ENCODE results near the gene CCDC50. TPM values are rescaled to one million over a fixed set of nuclear protein-coding genes. Genes with fewer than 3 reads are reported as not detected.

Gene CCDC50
- total and polyA plus RNA-seq, 8 donors: 17.6 to 226 (median 67.9) TPM

DNA sequence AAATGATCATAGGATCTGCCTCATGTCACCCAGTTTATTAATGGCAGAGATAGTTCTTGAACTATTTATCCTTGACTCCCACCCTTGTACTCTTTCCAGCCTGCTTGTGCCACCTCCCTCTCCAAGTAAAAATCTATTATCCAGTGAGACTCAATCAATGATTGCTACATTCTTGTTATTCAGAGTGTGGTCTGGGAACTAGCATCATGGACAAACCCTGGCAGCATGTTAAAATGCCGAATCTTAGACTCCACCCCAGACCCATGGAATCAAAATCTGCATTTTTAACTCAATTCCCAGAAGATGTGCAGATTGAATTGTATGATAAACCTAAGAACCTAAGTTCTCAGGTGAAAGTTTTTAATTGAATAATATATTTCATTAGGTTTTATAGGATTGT, 97.1 kb downstream of the CCDC50 start:
- intact Hi-C loops (cut with DNase I; ENCODE audit: low total_unique reads): no loop called here
- TF ChIP-seq, protein P1, sequence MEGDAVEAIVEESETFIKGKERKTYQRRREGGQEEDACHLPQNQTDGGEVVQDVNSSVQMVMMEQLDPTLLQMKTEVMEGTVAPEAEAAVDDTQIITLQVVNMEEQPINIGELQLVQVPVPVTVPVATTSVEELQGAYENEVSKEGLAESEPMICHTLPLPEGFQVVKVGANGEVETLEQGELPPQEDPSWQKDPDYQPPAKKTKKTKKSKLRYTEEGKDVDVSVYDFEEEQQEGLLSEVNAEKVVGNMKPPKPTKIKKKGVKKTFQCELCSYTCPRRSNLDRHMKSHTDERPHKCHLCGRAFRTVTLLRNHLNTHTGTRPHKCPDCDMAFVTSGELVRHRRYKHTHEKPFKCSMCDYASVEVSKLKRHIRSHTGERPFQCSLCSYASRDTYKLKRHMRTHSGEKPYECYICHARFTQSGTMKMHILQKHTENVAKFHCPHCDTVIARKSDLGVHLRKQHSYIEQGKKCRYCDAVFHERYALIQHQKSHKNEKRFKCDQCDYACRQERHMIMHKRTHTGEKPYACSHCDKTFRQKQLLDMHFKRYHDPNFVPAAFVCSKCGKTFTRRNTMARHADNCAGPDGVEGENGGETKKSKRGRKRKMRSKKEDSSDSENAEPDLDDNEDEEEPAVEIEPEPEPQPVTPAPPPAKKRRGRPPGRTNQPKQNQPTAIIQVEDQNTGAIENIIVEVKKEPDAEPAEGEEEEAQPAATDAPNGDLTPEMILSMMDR (IDR thresholded peaks at IDR 0.05): no peak
- TF ChIP-seq POLR2AphosphoS5 (IDR thresholded peaks at IDR 0.05): no peak
- no peak for TF ChIP-seq EP300 (IDR thresholded peaks at IDR 0.05)
- TF ChIP-seq POLR2A (IDR thresholded peaks at IDR 0.05): no peak
- WGBS, 5 donors: 61 to 74% (median 68%) methylated on average over 1 of the region's 1 CpG
- DNase-seq: no peak
- Histone ChIP-seq H3K27me3 (no peaks in the 10 kb centered on the region), H3K4me1 (no peaks in the 10 kb centered on the region), H3K4me3 (no peak overlapping the region), H3K9me3 (no peaks in the 10 kb centered on the region), H3K27ac (no peak overlapping the region), H3K36me3 (no peaks in the 10 kb centered on the region)

DNA sequence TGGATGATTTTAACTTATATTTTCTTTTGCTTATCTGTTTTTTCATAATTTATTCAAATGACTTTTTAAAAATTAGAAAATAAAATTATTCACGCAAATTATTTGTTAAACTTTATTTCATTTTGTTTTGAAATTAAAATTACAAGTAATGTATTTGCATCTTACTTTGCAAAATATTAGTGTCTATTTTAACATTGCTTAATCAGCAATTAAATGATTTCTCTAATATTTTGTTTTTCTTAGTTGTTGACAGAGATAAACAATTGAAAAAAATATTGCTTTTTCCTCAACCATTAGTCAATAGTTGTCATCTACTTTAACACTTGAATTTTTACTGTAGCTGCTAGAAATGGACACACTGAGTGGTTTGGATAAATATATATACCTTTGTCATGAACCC, 99.0 kb downstream of the CCDC50 start:
- Histone ChIP-seq H3K36me3 (no peaks in the 10 kb centered on the region), H3K27me3 (no peaks in the 10 kb centered on the region), H3K27ac (no peak overlapping the region), H3K9me3 (peaks cover 0 to 4% (median 0%) of the 10 kb centered on the region in 4 donors), H3K4me1 (no peaks in the 10 kb centered on the region), H3K4me3 (no peak overlapping the region)
- WGBS, 5 donors: 91 to 100% (median 96%) methylated on average over 1 of the region's 1 CpG
- intact Hi-C loops (cut with DNase I; ENCODE audit: low total_unique reads): no loop called here
- no peak for DNase-seq
- TF ChIP-seq POLR2AphosphoS5 (IDR thresholded peaks at IDR 0.05): no peak
- TF ChIP-seq POLR2A (IDR thresholded peaks at IDR 0.05): no peak
- TF ChIP-seq, protein P1 (IDR thresholded peaks at IDR 0.05): no peak
- no peak for TF ChIP-seq EP300 (IDR thresholded peaks at IDR 0.05)

DNA sequence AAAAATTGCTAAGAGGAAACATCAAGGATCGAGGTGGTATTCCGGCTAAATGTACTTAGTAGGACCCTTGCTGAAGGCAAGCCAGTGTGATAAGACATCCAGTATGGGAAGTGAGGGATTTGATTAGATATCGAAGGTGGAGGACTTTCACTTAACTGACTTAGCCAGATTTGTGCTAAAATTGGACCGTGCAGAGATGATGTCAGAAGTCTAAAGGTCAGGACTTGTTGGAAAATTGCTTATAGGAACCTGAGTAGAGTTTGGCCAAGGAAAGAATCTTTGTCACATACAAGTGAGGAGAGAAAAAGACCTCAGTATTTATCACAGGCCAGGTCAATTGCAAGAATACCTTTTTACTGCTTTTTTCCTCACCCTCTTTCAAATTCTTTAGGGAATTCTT, 100.9 kb downstream of the CCDC50 start:
- H3K9me3 ChIP-seq: peaks cover 0 to 4% (median 0%) of the 10 kb centered on the region in 4 donors
- H3K4me1 ChIP-seq: no peaks in the 10 kb centered on the region
- intact Hi-C loops (cut with DNase I; ENCODE audit: low total_unique reads): no loop called here
- H3K27me3 ChIP-seq: no peaks in the 10 kb centered on the region
- H3K4me3 ChIP-seq: no peak overlapping the region
- no peak for TF ChIP-seq EP300 (IDR thresholded peaks at IDR 0.05)
- TF ChIP-seq POLR2A (IDR thresholded peaks at IDR 0.05): no peak
- TF ChIP-seq, protein P1 (IDR thresholded peaks at IDR 0.05): no peak
- no peak for TF ChIP-seq POLR2AphosphoS5 (IDR thresholded peaks at IDR 0.05)
- 50 to 64% (median 56%) methylated on average over 4 of the region's 4 CpGs for WGBS, 5 donors
- no peak overlapping the region for H3K27ac ChIP-seq
- no peak for DNase-seq
- no peaks in the 10 kb centered on the region for H3K36me3 ChIP-seq

DNA sequence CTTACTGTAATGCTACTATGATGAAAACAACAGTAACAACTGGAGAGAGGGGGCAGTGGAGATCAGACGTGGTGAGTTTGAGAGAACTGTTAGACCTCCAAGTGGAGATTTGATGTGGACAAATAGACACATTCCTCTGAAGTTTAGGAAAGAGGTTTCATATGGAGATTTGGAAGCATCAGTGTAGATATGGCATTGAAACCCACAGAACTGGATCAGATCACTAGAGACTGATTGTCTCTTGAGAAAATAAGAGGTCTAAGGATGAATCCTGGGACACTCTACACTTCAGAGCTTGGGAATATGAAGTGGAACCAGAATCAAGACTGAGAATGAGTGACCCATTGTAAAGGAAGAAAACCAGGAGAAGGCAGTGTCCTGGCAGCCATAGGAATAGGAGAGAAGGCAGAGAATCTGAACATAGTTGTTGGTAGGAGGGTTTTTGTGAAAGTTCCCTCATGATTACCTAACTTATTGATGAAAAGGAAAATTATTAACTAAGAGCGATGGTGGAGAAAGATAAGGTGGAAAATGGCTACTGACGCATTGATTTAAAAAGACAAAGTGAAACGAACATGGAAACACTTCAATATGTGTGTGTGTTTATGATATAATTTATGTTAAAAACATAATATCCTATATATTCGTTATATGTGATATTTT, 102.1 kb downstream of the CCDC50 start:
- TF ChIP-seq POLR2AphosphoS5 (IDR thresholded peaks at IDR 0.05) (no peak), POLR2A (IDR thresholded peaks at IDR 0.05) (no peak), EP300 (IDR thresholded peaks at IDR 0.05) (no peak)
- TF ChIP-seq, protein P1 (IDR thresholded peaks at IDR 0.05): no peak
- H3K9me3 ChIP-seq: peaks cover 0 to 4% (median 0%) of the 10 kb centered on the region in 4 donors
- H3K4me1 ChIP-seq: no peaks in the 10 kb centered on the region
- no peak for DNase-seq
- H3K4me3 ChIP-seq: no peak overlapping the region
- no peaks in the 10 kb centered on the region for H3K36me3 ChIP-seq
- H3K27ac ChIP-seq: no peak overlapping the region
- H3K27me3 ChIP-seq: no peaks in the 10 kb centered on the region
- 66 to 88% (median 73%) methylated on average over 5 of the region's 5 CpGs for WGBS, 5 donors
- intact Hi-C loops (cut with DNase I; ENCODE audit: low total_unique reads): no loop called here

Data from stomach (tissue), 9 donors.